NT2/D1 (cell line): Measurements from ENCODE around the gene SDF2.

Experiments used
- YY1 ChIP-seq: IDR thresholded peaks from 2 replicates; pipeline ENCODE4 v1.6.1; 2011; ENCODE audit not compliant: insufficient read length, insufficient read depth
- ZNF274 ChIP-seq: IDR thresholded peaks from 2 replicates; pipeline ENCODE4 v1.6.1; 2011; ENCODE audit warnings: mild to moderate bottlenecking, low read depth, low read length

- TF ChIP-seq YY1 = no peak
- TF ChIP-seq ZNF274 = no peak
Observed at GRCh38 chr17:28610376-28610775, 51.3 kb downstream of the SDF2 start.
